Osteoblast (primary cell): ENCODE data around the gene RBM18. TPM values are rescaled to one million over a fixed set of nuclear protein-coding genes. Genes with fewer than 3 reads are reported as not detected.

Experiments
- DNase-seq: peaks from one replicate; pipeline ENCODE4 v3.0.0; 2011; ENCODE audit warnings: low spot score, mixed read lengths; ENCODE audit not compliant: insufficient read length; ENCODE audit errors: missing footprints
- H2AFZ ChIP-seq: 2 replicates; pipeline ENCODE4 v1.6.0; 2011; ENCODE audit warnings: mild to moderate bottlenecking, low read length
- H3K27ac ChIP-seq: 2 replicates; pipeline ENCODE4 v1.5.1; 2011; ENCODE audit warnings: mild to moderate bottlenecking, low read depth, low read length, moderate library complexity
- H3K27me3 ChIP-seq: 2 replicates; pipeline ENCODE4 v1.6.0; 2012; ENCODE audit warnings: mild to moderate bottlenecking, control low read depth, inconsistent platforms, low read length, moderate library complexity; ENCODE audit not compliant: insufficient read depth
- H3K36me3 ChIP-seq: 2 replicates; pipeline ENCODE4 v1.5.1; 2011; ENCODE audit warnings: mild to moderate bottlenecking, low read length, control low read depth, moderate library complexity; ENCODE audit not compliant: insufficient read depth
- H3K4me1 ChIP-seq: 2 replicates; pipeline ENCODE4 v1.5.1; 2011; ENCODE audit warnings: mild to moderate bottlenecking, low read length, control low read depth, moderate library complexity; ENCODE audit not compliant: insufficient read depth
- H3K4me2 ChIP-seq: 2 replicates; pipeline ENCODE4 v1.6.0; 2011; ENCODE audit warnings: mild to moderate bottlenecking, low read length; ENCODE audit not compliant: insufficient read depth
- H3K4me3 ChIP-seq: fragments of 200-600 bp; sonication (generic); 3 replicates; pipeline ENCODE4 v1.5.1; 2012; ENCODE audit warnings: mild to moderate bottlenecking, low read length, inconsistent platforms; ENCODE audit not compliant: insufficient read depth
- H3K79me2 ChIP-seq: 2 replicates; pipeline ENCODE4 v1.6.0; 2012; ENCODE audit warnings: mild to moderate bottlenecking, low read length, control low read depth, inconsistent platforms; ENCODE audit not compliant: insufficient read depth
- H3K9me3 ChIP-seq: 2 replicates; pipeline ENCODE4 v1.5.1; 2011; ENCODE audit warnings: low read depth, low read length, control low read depth
- H4K20me1 ChIP-seq: 2 replicates; pipeline ENCODE4 v1.6.0; 2012; ENCODE audit warnings: mild to moderate bottlenecking, low read length, control low read depth; ENCODE audit not compliant: insufficient read depth
- total RNA-seq: library from RNA; depleted of rRNA; stranded (reverse); fragments of >200 nt; gene quantifications from 2 replicates; pipeline ENCODE4 v1.2.3, GENCODE V29; 2012
- TF ChIP-seq, protein P1 (sequence below): IDR thresholded peaks from 2 replicates; pipeline ENCODE4 v1.5.1; 2011; ENCODE audit warnings: mild to moderate bottlenecking, low read depth, low read length, moderate library complexity; ENCODE audit errors: extremely low read depth

RBM18 gene
- total RNA-seq, 1 donor, result 10.9 TPM

DNA sequence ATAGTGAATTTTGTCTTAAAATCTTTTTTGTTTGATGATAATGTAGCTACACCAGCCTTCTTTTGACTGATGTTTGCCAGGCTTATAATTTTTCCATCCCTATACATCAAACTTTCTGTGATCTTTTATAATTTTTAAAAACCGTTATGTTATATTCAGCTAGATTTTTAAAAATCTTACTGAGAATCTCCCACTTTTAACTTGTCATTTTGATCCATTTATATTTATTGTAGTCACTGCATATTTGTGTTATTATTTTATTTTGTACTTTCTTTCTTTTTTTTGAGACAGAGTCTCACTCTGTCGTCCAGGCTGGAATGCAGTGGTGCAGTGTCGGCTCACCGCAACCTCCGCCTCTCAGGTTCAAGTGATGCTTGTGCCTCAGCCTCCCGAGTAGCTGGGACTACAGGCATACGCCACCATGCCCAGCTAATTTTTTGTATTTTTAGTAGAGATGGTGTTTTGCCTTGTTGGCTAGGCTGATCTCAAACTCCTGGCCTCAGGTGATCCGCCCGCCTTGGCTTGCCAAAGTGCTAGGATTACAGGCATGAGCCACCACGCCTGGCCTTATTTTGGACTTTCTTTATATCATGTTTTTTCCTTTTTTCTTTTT, 12.8 kb upstream of the RBM18 start:
- no peak for DNase-seq
- Histone ChIP-seq H4K20me1 (peaks cover 19% of the 10 kb centered on the region), H3K9me3 (peaks cover 3% of the 10 kb centered on the region), H3K79me2 (peaks cover 64% of the 10 kb centered on the region), H3K27me3 (no peaks in the 10 kb centered on the region), H3K4me3 (no peak overlapping the region), H2AFZ (no peak overlapping the region), H3K36me3 (peaks cover 28% of the 10 kb centered on the region), H3K27ac (no peak overlapping the region), H3K4me1 (no peaks in the 10 kb centered on the region), H3K4me2 (no peak overlapping the region)
- TF ChIP-seq, protein P1, sequence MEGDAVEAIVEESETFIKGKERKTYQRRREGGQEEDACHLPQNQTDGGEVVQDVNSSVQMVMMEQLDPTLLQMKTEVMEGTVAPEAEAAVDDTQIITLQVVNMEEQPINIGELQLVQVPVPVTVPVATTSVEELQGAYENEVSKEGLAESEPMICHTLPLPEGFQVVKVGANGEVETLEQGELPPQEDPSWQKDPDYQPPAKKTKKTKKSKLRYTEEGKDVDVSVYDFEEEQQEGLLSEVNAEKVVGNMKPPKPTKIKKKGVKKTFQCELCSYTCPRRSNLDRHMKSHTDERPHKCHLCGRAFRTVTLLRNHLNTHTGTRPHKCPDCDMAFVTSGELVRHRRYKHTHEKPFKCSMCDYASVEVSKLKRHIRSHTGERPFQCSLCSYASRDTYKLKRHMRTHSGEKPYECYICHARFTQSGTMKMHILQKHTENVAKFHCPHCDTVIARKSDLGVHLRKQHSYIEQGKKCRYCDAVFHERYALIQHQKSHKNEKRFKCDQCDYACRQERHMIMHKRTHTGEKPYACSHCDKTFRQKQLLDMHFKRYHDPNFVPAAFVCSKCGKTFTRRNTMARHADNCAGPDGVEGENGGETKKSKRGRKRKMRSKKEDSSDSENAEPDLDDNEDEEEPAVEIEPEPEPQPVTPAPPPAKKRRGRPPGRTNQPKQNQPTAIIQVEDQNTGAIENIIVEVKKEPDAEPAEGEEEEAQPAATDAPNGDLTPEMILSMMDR, result no peak

DNA sequence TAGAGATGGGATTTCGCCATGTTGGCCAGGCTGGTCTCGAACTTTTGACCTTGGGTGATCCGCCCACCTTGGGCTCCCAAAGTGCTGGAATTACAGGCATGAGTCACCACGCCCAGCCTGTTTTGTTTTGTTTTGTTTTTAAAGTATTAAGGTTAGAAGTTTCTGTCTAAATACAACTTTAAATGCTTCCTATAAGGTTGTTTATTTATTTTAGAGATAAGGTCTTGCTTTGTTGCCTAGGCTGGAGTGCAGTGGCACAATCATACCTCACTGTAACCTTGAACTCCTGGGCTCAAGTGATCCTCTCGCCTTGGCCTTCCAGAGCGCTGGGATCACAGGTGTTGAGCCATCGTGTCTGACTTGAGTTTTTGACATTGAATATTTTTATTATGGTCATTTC, 11.5 kb upstream of the RBM18 start:
- Histone ChIP-seq H3K27me3 (no peaks in the 10 kb centered on the region), H2AFZ (no peak overlapping the region), H3K4me3 (no peak overlapping the region), H3K9me3 (peaks cover 3% of the 10 kb centered on the region), H3K4me1 (no peaks in the 10 kb centered on the region), H3K4me2 (no peak overlapping the region), H3K36me3 (peaks cover 31% of the 10 kb centered on the region), H4K20me1 (peaks cover 19% of the 10 kb centered on the region), H3K79me2 (peaks cover 71% of the 10 kb centered on the region), H3K27ac (no peak overlapping the region)
- no peak for DNase-seq
- TF ChIP-seq, protein P1, result no peak

DNA sequence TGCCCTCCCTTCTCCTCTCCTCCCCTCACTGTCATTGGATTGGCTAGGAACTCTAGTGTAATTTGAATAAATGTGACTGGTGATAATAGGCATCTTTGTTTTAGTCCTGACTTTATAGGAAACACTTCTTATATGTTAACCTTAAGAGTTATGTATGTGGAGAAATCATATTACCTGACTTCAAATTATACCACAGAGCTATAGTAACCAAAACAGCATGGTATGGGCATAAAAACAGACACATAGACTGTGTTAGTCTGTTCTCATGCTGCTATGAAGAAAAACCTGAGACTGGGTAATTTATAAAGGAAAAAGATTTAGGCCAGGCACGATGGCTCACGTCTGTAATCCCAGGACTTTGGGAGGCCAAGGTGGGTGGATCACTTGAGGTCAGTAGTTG, 9.4 kb upstream of the RBM18 start:
- Histone ChIP-seq H3K9me3 (peaks cover 3% of the 10 kb centered on the region), H3K4me3 (no peak overlapping the region), H3K27me3 (no peaks in the 10 kb centered on the region), H3K79me2 (peaks cover 71% of the 10 kb centered on the region), H3K4me1 (no peaks in the 10 kb centered on the region), H2AFZ (no peak overlapping the region), H4K20me1 (peaks cover 23% of the 10 kb centered on the region), H3K36me3 (peaks cover 30% of the 10 kb centered on the region), H3K4me2 (no peak overlapping the region), H3K27ac (no peak overlapping the region)
- DNase-seq, result no peak
- TF ChIP-seq, protein P1, result no peak

DNA sequence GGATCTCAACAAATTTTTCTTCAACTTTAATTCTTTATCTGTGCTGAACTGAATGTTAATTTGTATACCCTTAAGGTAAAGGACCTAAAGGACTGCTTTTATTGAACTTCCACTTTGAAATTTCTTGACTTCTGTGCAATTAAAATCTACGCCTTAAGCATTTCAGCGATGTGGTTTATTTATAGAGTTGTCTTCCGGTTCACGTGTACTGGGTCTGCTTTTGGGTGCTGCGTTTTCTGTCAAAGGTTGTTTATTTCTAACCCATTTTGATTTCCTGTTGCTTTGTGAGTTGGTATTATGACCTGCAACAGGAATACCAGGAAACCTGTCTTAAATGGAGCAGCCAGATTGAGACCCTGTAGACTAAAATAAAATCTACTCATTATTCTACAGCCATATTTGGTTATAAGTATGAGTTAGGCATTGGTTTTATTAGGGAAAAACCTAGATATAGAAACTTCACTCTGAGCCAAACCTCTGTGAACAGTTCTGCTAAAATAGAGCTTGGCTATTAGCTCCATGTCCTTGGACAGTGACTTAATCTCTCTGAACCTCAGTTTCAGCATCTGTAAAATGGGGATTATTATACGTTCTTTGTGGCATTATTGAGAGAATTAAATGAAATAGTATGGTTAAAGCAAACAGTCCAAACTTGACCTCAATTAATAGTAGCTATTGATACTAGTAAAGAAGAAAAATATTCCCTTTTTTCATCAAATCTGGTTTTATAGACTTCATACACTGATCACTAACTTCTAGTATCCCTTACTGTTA, 3.6 kb upstream of the RBM18 start:
- Histone ChIP-seq H3K4me3 (no peak overlapping the region), H3K27ac (no peak overlapping the region), H3K9me3 (no peaks in the 10 kb centered on the region), H3K4me2 (no peak overlapping the region), H3K4me1 (peaks cover 13% of the 10 kb centered on the region), H3K27me3 (no peaks in the 10 kb centered on the region), H3K36me3 (peaks cover 17% of the 10 kb centered on the region), H2AFZ (no peak overlapping the region), H4K20me1 (peaks cover 11% of the 10 kb centered on the region), H3K79me2 (peaks cover 81% of the 10 kb centered on the region)
- no peak for DNase-seq
- TF ChIP-seq, protein P1, result no peak
